AG09309 (cell line): ENCODE data around the gene DOCK11.
"Not testable (repeated sequence)": the region's sequence is repeated elsewhere in the genome, so short reads cannot be mapped to it uniquely, and the experiment has no call there.

Experiments
- DNase-seq: peaks from one replicate; pipeline ENCODE4 v3.0.0-alpha.2; 2010; ENCODE audit warnings: low read depth
- H3K4me3 ChIP-seq: 2 replicates; pipeline ENCODE4 v1.5.1; 2011; ENCODE audit warnings: mild to moderate bottlenecking, low read depth, low read length, moderate library complexity; ENCODE audit not compliant: control insufficient read depth
- CTCF ChIP-seq: IDR thresholded peaks from 2 replicates; pipeline ENCODE4 v1.5.1; 2011; ENCODE audit warnings: mild to moderate bottlenecking, low read depth, low read length, inconsistent platforms; ENCODE audit not compliant: insufficient read depth, control insufficient read depth; ENCODE audit errors: missing control alignments

DOCK11 gene

GRCh38 chrX:118726887-118727685, 231.5 kb downstream of the DOCK11 start, which contains the start of gene IL13RA1:
TSS of gene IL13RA1 (plus strand) at chrX:118727606. CDS start at chrX:118727639, 33 bp downstream.
- peak within 1 kb of the TSS; percentile 63 for H3K4me3 ChIP-seq
- no peak for TF ChIP-seq CTCF
- no peak for DNase-seq

- DNase-seq = no peak
- no peak for TF ChIP-seq CTCF
- H3K4me3 ChIP-seq = peak overlapping the region; percentile 63
Measured at GRCh38 chrX:118727686-118728339, 232.2 kb downstream of the DOCK11 start.

GRCh38 chrX:118729042-118729652, 233.5 kb downstream of the DOCK11 start:
- no peak for DNase-seq
- H3K4me3 ChIP-seq = no peak overlapping the region
- no peak for TF ChIP-seq CTCF

- TF ChIP-seq CTCF = no peak
- no peak overlapping the region; the same call in 1 of the 2 replicates for H3K4me3 ChIP-seq
- DNase-seq = peak; percentile 59
Measured at GRCh38 chrX:118730500-118731247, 235.1 kb downstream of the DOCK11 start.

- DNase-seq, H3K4me3 ChIP-seq: not testable (repeated sequence)
Measured at GRCh38 chrX:118732551-118732950, 236.9 kb downstream of the DOCK11 start.

GRCh38 chrX:118734909-118735308, 239.3 kb downstream of the DOCK11 start:
- TF ChIP-seq CTCF = no peak
- no peak for DNase-seq
- no peak overlapping the region for H3K4me3 ChIP-seq
